ENCODE data around the gene CCDC97. TPM values are rescaled to one million over a fixed set of nuclear protein-coding genes. Genes with fewer than 3 reads are reported as not detected.
"Not testable (repeated sequence)": the region's sequence is repeated elsewhere in the genome, so short reads cannot be mapped to it uniquely, and the experiment has no call there.

The CCDC97 gene
- total RNA-seq, 2 experiments from 2014 or later: 20.5 to 23.4 TPM

DNA sequence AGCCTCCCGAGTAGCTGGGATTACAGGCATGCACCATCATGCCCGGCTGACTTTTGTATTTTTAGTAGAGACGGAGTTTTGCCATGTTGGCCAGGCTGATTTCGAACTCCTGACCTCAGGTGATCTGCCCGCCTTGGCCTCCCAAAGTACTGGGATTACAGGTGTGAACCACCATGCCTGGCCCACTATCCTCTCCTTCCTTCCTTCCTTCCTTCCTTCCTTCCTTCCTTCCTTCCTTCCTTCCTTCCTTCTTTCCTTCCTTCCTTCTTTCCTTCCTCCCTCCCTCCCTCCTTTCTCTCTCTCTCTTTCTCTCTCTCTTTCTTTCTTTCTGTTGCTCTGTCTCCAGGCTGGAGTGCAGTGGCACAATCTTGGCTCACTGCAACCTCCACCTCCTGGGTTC is 61.1 kb downstream of the CCDC97 start:
- H3K27ac Mint-ChIP-seq; H3K4me1 Mint-ChIP-seq (ENCODE audit: low read depth); H3K27me3 Mint-ChIP-seq; H3K9me3 Mint-ChIP-seq; CTCF ChIA-PET; H3K4me3 Mint-ChIP-seq; POLR2A ChIA-PET; DNase-seq; intact Hi-C loops (cut with micrococcal nuclease); H3K36me3 Mint-ChIP-seq: not testable (repeated sequence)

- H3K4me3 Mint-ChIP-seq: no peak overlapping the region
- H3K4me1 Mint-ChIP-seq (ENCODE audit: low read depth): peaks cover 4% of the 10 kb centered on the region
- H3K27me3 Mint-ChIP-seq: no peaks in the 10 kb centered on the region
- POLR2A ChIA-PET: no interaction called here
- no peaks in the 10 kb centered on the region for H3K9me3 Mint-ChIP-seq
- CTCF ChIA-PET: no interaction called here
- intact Hi-C loops (cut with micrococcal nuclease): no loop called here
- no peak for DNase-seq
- no peak overlapping the region for H3K27ac Mint-ChIP-seq
- H3K36me3 Mint-ChIP-seq: no peaks in the 10 kb centered on the region
Measured at GRCh38 chr19:41371541-41371940, 61.6 kb downstream of the CCDC97 start.

GRCh38 chr19:41372501-41372900 is 62.5 kb downstream of the CCDC97 start:
- Mint-ChIP-seq H3K36me3 (no peaks in the 10 kb centered on the region), H3K4me1 (ENCODE audit: low read depth) (peaks cover 13% of the 10 kb centered on the region), H3K27me3 (no peaks in the 10 kb centered on the region), H3K9me3 (no peaks in the 10 kb centered on the region), H3K27ac (no peak overlapping the region), H3K4me3 (no peak overlapping the region)
- POLR2A ChIA-PET: no interaction called here
- CTCF ChIA-PET: interaction anchor here (0.6 to 0.9 kb wide), 2 partner anchors 20 to 504 kb away, joined by 3 to 4 read pairs; no protein-coding TSS in a partner anchor
- intact Hi-C loops (cut with micrococcal nuclease): no loop called here
- DNase-seq: no peak

- Mint-ChIP-seq H3K36me3 (no peaks in the 10 kb centered on the region), H3K4me1 (ENCODE audit: low read depth) (peaks cover 13% of the 10 kb centered on the region), H3K27ac (no peak overlapping the region), H3K27me3 (no peaks in the 10 kb centered on the region), H3K9me3 (no peaks in the 10 kb centered on the region), H3K4me3 (no peak overlapping the region)
- DNase-seq: no peak
- ChIA-PET CTCF (no interaction called here), POLR2A (no interaction called here)
- intact Hi-C loops (cut with micrococcal nuclease): no loop called here
Measured at GRCh38 chr19:41373993-41374392, 64.0 kb downstream of the CCDC97 start.

Other genes starting within 250 kb of the CCDC97 start
- not detected for gene CYP2A13, start 221.7 kb upstream of the CCDC97 start, total RNA-seq
- gene CYP2F1, start 195.7 kb upstream of the CCDC97 start, total RNA-seq: not detected
- gene CYP2S1, start 117.0 kb upstream of the CCDC97 start, total RNA-seq: under 1 TPM; 0.75 to 0.76 TPM
- gene AXL, start 90.9 kb upstream of the CCDC97 start, total RNA-seq: under 1 TPM; 0.17 to 0.31 TPM
- gene HNRNPUL1, start 45.8 kb upstream of the CCDC97 start, total RNA-seq: 100 to 1,000 TPM; 290 to 295 TPM
- 100 to 1,000 TPM; 108 to 110 TPM for gene TGFB1, start 43.8 kb downstream of the CCDC97 start, total RNA-seq
- gene B9D2, start 54.0 kb downstream of the CCDC97 start, total RNA-seq: 1 to 10 TPM; 4.7 to 5.1 TPM
- gene TMEM91, start 66.4 kb downstream of the CCDC97 start, total RNA-seq: 1 to 10 TPM; 4.5 to 4.6 TPM
- gene EXOSC5, start 87.2 kb downstream of the CCDC97 start, total RNA-seq: 10 to 100 TPM; 43.0 to 45.5 TPM
- gene BCKDHA, start 87.6 kb downstream of the CCDC97 start, total RNA-seq: 10 to 100 TPM; 17.4 to 23.2 TPM
- gene B3GNT8, start 117.2 kb downstream of the CCDC97 start, total RNA-seq: under 1 TPM; 0.55 to 0.68 TPM
- 10 to 100 TPM; 47.5 to 47.8 TPM for gene DMAC2, start 129.7 kb downstream of the CCDC97 start, total RNA-seq
- gene ERICH4, start 133.0 kb downstream of the CCDC97 start, total RNA-seq: not detected